WTC11 (cell line): ENCODE measurements around the gene ZBTB7C. TPM values are rescaled to one million over a fixed set of nuclear protein-coding genes. Genes with fewer than 3 reads are reported as not detected.

Source experiments
- ATAC-seq: fragments of 200-7000 bp; cut with Tn5 transposase; 2 replicates; pipeline ENCODE4 v1.10.0; 2021; ENCODE audit warnings: mild to moderate bottlenecking, moderate library complexity
- CTCF ChIA-PET: fragments of 300-600 bp; sonication (Branson Sonifier 250); formaldehyde crosslinking; loops from one replicate; lab custom pipeline; 2021; ENCODE audit warnings: antibody characterized with exemption; lab: Charles Lee
- POLR2A ChIA-PET: fragments of 350-600 bp; sonication (Branson Sonifier 250); formaldehyde crosslinking; loops from one replicate; lab custom pipeline; 2021; ENCODE audit warnings: antibody characterized with exemption; lab: Charles Lee
- DNase-seq: peaks from one replicate; pipeline ENCODE4 v3.0.0; 2021; ENCODE audit warnings: low spot score
- H3K27ac Mint-ChIP-seq: 2 replicates; pipeline ENCODE4 v1.8.0; 2021; ENCODE audit warnings: mixed read lengths
- H3K27me3 Mint-ChIP-seq: 2 replicates; pipeline ENCODE4 v1.8.0; 2021; ENCODE audit warnings: low read depth, mild to moderate bottlenecking, moderate library complexity, mixed read lengths
- H3K36me3 Mint-ChIP-seq: 2 replicates; pipeline ENCODE4 v1.8.0; 2021; ENCODE audit warnings: mixed read lengths
- H3K4me1 Mint-ChIP-seq: 2 replicates; pipeline ENCODE4 v1.8.0; 2022; ENCODE audit warnings: mixed read lengths
- H3K4me3 Mint-ChIP-seq: 2 replicates; pipeline ENCODE4 v1.8.0; 2021; ENCODE audit warnings: mild to moderate bottlenecking, moderate library complexity, mixed read lengths
- H3K9me3 Mint-ChIP-seq: 2 replicates; pipeline ENCODE4 v1.8.0; 2021; ENCODE audit warnings: mixed read lengths
- ATF1 ChIP-seq: sonication (generic); formaldehyde crosslinking; IDR thresholded peaks from 2 replicates; pipeline ENCODE4 v1.8.1; 2023; ENCODE audit warnings: mild to moderate bottlenecking, moderate library complexity, missing genetic modification reagents
- CBFB ChIP-seq: sonication (generic); formaldehyde crosslinking; IDR thresholded peaks from 2 replicates; pipeline ENCODE4 v1.8.1; 2022; ENCODE audit warnings: mild to moderate bottlenecking, low read depth, missing genetic modification reagents
- CREM ChIP-seq: sonication (generic); formaldehyde crosslinking; IDR thresholded peaks from 2 replicates; pipeline ENCODE4 v1.8.1; 2022; ENCODE audit warnings: mild to moderate bottlenecking, missing genetic modification reagents, moderate library complexity
- E2F4 ChIP-seq: sonication (generic); formaldehyde crosslinking; IDR thresholded peaks from 2 replicates; pipeline ENCODE4 v1.8.1; 2022; ENCODE audit warnings: low read depth, mild to moderate bottlenecking, moderate library complexity, missing genetic modification reagents, borderline replicate concordance
- EMX1 ChIP-seq: fragments of 250-450 bp; sonication (Bioruptor Pico); IDR thresholded peaks from 2 replicates; pipeline ENCODE4 v1.8.0; 2021; ENCODE audit warnings: mild to moderate bottlenecking
- ESRRA ChIP-seq: sonication (generic); formaldehyde crosslinking; IDR thresholded peaks from 2 replicates; pipeline ENCODE4 v1.8.1; 2022; ENCODE audit warnings: mild to moderate bottlenecking, missing genetic modification reagents, borderline replicate concordance
- FOXJ3 ChIP-seq: sonication (generic); formaldehyde crosslinking; IDR thresholded peaks from 2 replicates; pipeline ENCODE4 v1.9.0; 2021; ENCODE audit warnings: missing genetic modification reagents, mild to moderate bottlenecking, borderline replicate concordance
- FOXK1 ChIP-seq: sonication (generic); formaldehyde crosslinking; IDR thresholded peaks from 2 replicates; pipeline ENCODE4 v1.8.0; 2022; ENCODE audit warnings: mild to moderate bottlenecking, moderate library complexity, missing genetic modification reagents
- HMGA2 ChIP-seq: fragments of 250-450 bp; sonication (Bioruptor Pico); IDR thresholded peaks from 2 replicates; pipeline ENCODE4 v1.4.0; 2021; ENCODE audit warnings: mild to moderate bottlenecking, moderate library complexity
- HMGXB4 ChIP-seq: sonication (generic); formaldehyde crosslinking; IDR thresholded peaks from 2 replicates; pipeline ENCODE4 v1.8.1; 2023; ENCODE audit warnings: mild to moderate bottlenecking, moderate library complexity, missing genetic modification reagents
- MAX ChIP-seq: sonication (generic); formaldehyde crosslinking; IDR thresholded peaks from 2 replicates; pipeline ENCODE4 v1.8.0; 2022; ENCODE audit warnings: mild to moderate bottlenecking, missing genetic modification reagents
- MLX ChIP-seq: sonication (generic); formaldehyde crosslinking; IDR thresholded peaks from 2 replicates; pipeline ENCODE4 v1.8.1; 2023; ENCODE audit warnings: mild to moderate bottlenecking, missing genetic modification reagents, moderate library complexity
- NFE2L1 ChIP-seq: sonication (generic); formaldehyde crosslinking; IDR thresholded peaks from 2 replicates; pipeline ENCODE4 v1.8.1; 2023; ENCODE audit warnings: missing genetic modification reagents
- NFYB ChIP-seq: sonication (generic); formaldehyde crosslinking; conservative IDR thresholded peaks from 2 replicates; pipeline ENCODE4 v1.8.0; 2022; ENCODE audit warnings: low read depth, missing genetic modification reagents
- NR1H2 ChIP-seq: sonication (generic); formaldehyde crosslinking; IDR thresholded peaks from 2 replicates; pipeline ENCODE4 v1.9.0; 2021; ENCODE audit warnings: mild to moderate bottlenecking, moderate library complexity, missing genetic modification reagents
- PRDM15 ChIP-seq: sonication (generic); formaldehyde crosslinking; IDR thresholded peaks from 2 replicates; pipeline ENCODE4 v1.8.0; 2022; ENCODE audit warnings: missing genetic modification reagents
- RELA ChIP-seq: sonication (generic); formaldehyde crosslinking; IDR thresholded peaks from 2 replicates; pipeline ENCODE4 v1.8.1; 2022; ENCODE audit warnings: missing genetic modification reagents, mild to moderate bottlenecking, borderline replicate concordance
- SOX15 ChIP-seq: fragments of 250-450 bp; sonication (Bioruptor Pico); IDR thresholded peaks from 2 replicates; pipeline ENCODE4 v1.9.0; 2021; ENCODE audit warnings: mild to moderate bottlenecking
- TEAD1 ChIP-seq: sonication (generic); formaldehyde crosslinking; IDR thresholded peaks from 2 replicates; pipeline ENCODE4 v1.8.0; 2022; ENCODE audit warnings: mild to moderate bottlenecking, missing genetic modification reagents
- TP53 ChIP-seq: sonication (generic); formaldehyde crosslinking; IDR thresholded peaks from 2 replicates; pipeline ENCODE4 v1.8.1; 2023; ENCODE audit warnings: mild to moderate bottlenecking, missing genetic modification reagents
- ZNF138 ChIP-seq: sonication (generic); formaldehyde crosslinking; conservative IDR thresholded peaks from 2 replicates; pipeline ENCODE4 v1.8.1; 2022; ENCODE audit warnings: mild to moderate bottlenecking, moderate library complexity, missing genetic modification reagents
- ZNF317 ChIP-seq: sonication (generic); formaldehyde crosslinking; IDR thresholded peaks from 2 replicates; pipeline ENCODE4 v1.8.1; 2023; ENCODE audit warnings: low read depth, mild to moderate bottlenecking, moderate library complexity, missing genetic modification reagents, borderline replicate concordance
- ZNF396 ChIP-seq: fragments of 250-450 bp; sonication (Bioruptor Pico); IDR thresholded peaks from 2 replicates; pipeline ENCODE4 v1.8.0; 2021; ENCODE audit warnings: mild to moderate bottlenecking, moderate library complexity, borderline replicate concordance
- ZNF416 ChIP-seq: fragments of 250-450 bp; sonication (Bioruptor Pico); IDR thresholded peaks from 2 replicates; pipeline ENCODE4 v1.9.0; 2021; ENCODE audit warnings: mild to moderate bottlenecking, inconsistent platforms
- ZNF532 ChIP-seq: fragments of 250-450 bp; sonication (Bioruptor Pico); IDR thresholded peaks from 2 replicates; pipeline ENCODE4 v1.9.0; 2021; ENCODE audit warnings: mild to moderate bottlenecking, borderline replicate concordance
- ZNF671 ChIP-seq: fragments of 250-450 bp; sonication (Bioruptor Pico); IDR thresholded peaks from 2 replicates; pipeline ENCODE4 v1.8.0; 2021; ENCODE audit warnings: mild to moderate bottlenecking
- total RNA-seq: library from RNA; stranded (reverse); gene quantifications from 3 replicates; pipeline ENCODE4 v1.2.3, GENCODE V29; 2021

ZBTB7C gene
- total RNA-seq, 1 experiment from 2014 or later: 0.48 TPM

GRCh38 chr18:48058486-48058885 is 350.7 kb downstream of the ZBTB7C start:
- Mint-ChIP-seq H3K36me3 (no peaks in the 10 kb centered on the region), H3K27me3 (peaks cover 8% of the 10 kb centered on the region), H3K4me3 (no peak overlapping the region), H3K9me3 (peaks cover 3% of the 10 kb centered on the region; the same call in 1 of the 2 replicates), H3K4me1 (peaks cover 38% of the 10 kb centered on the region), H3K27ac (no peak overlapping the region)
- no peak for ATAC-seq
- DNase-seq: no peak
- ChIA-PET POLR2A (interaction anchor here (1.0 kb wide), 1 partner anchor 9 kb away, joined by 3 read pairs; no protein-coding TSS in a partner anchor), CTCF (interaction anchor here (0.8 to 1.6 kb wide), 3 partner anchors 50 to 387 kb away, joined by 3 to 4 read pairs (median 3); no protein-coding TSS in a partner anchor)
- TF ChIP-seq ATF1 (no peak), ZNF671 (CRISPR knock-in tag) (no peak), CREM (CRISPR knock-in tag) (no peak), ZNF396 (CRISPR knock-in tag) (no peak), ZNF138 (no peak), SOX15 (CRISPR knock-in tag) (no peak), NFYB (no peak), E2F4 (CRISPR knock-in tag) (no peak), NR1H2 (no peak), TEAD1 (no peak), ZNF532 (no peak), RELA (CRISPR knock-in tag) (no peak)

DNA sequence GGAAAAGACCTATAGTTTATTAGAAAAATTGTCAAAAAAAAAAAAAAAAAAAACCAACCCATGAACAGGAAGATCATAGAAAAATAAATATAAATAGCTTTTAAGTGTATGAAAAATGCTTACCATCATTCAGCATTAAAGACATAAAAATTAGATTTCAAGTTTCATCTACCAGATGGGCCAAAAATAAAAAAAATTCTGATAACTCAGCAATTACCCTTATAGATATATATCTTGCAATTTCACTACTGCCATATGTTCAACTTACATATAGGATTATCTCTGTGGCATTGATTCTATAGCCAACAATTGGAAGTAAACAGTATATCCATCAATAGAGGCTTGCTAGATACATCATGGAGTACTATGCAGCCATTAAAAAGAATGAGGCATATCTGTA is 352.2 kb downstream of the ZBTB7C start:
- Mint-ChIP-seq H3K27me3 (peaks cover 11% of the 10 kb centered on the region), H3K4me1 (peaks cover 38% of the 10 kb centered on the region), H3K4me3 (no peak overlapping the region), H3K27ac (no peak overlapping the region), H3K36me3 (no peaks in the 10 kb centered on the region), H3K9me3 (peaks cover 3% of the 10 kb centered on the region; the same call in 1 of the 2 replicates)
- no peak for TF ChIP-seq ZNF416
- no peak for TF ChIP-seq EMX1 (CRISPR knock-in tag)
- no peak for TF ChIP-seq FOXK1
- TF ChIP-seq PRDM15 (CRISPR knock-in tag): no peak
- no peak for TF ChIP-seq MLX (CRISPR knock-in tag)
- no peak for TF ChIP-seq ZNF317
- TF ChIP-seq NFE2L1 (CRISPR knock-in tag): no peak
- TF ChIP-seq CBFB (CRISPR knock-in tag): no peak
- TF ChIP-seq ESRRA (CRISPR knock-in tag): no peak
- no peak for TF ChIP-seq TP53
- TF ChIP-seq FOXJ3: no peak
- no peak for TF ChIP-seq HMGA2 (CRISPR knock-in tag)
- no peak for TF ChIP-seq HMGXB4
- no peak for TF ChIP-seq MAX (CRISPR knock-in tag)
- DNase-seq: no peak
- no peak for ATAC-seq
- CTCF ChIA-PET: interaction anchor here (1.2 kb wide), 1 partner anchor 19 kb away, joined by 3 read pairs; no protein-coding TSS in a partner anchor
- POLR2A ChIA-PET: no interaction called here
